Astrocyte (in vitro differentiated cells and primary cell): ENCODE data around the gene FGFR3. TPM values are rescaled to one million over a fixed set of nuclear protein-coding genes. Genes with fewer than 3 reads are reported as not detected.

Experiments
- DNase-seq: peaks from one replicate; pipeline ENCODE4 v3.0.0-alpha.2; 2010; ENCODE audit warnings: low read depth
- FAIRE-seq: peaks from 2 replicates; lab custom pipeline; 2011; peaks lifted over from hg19 to GRCh38; lab: Jason Lieb, UNC
- H2AFZ ChIP-seq: 2 replicates; pipeline ENCODE4 v1.6.0; 2012; ENCODE audit warnings: low read depth, low read length, inconsistent platforms
- H3K27ac ChIP-seq: 2 replicates; pipeline ENCODE4 v1.5.1; 2011; ENCODE audit warnings: low read depth, low read length, inconsistent platforms
- H3K27me3 ChIP-seq: 2 replicates; pipeline ENCODE4 v1.6.0; 2011; ENCODE audit warnings: low read length, inconsistent platforms; ENCODE audit not compliant: insufficient read depth
- H3K36me3 ChIP-seq: 2 replicates; pipeline ENCODE4 v1.5.1; 2011; ENCODE audit warnings: low read length, inconsistent platforms; ENCODE audit not compliant: insufficient read depth
- H3K4me1 ChIP-seq: 2 replicates; pipeline ENCODE4 v1.5.1; 2011; ENCODE audit warnings: low read length, inconsistent platforms; ENCODE audit not compliant: insufficient read depth
- H3K4me2 ChIP-seq: 2 replicates; pipeline ENCODE4 v1.6.0; 2012; ENCODE audit warnings: low read length, inconsistent platforms
- H3K4me3 ChIP-seq: 2 replicates; pipeline ENCODE4 v1.5.1; 2011; ENCODE audit warnings: low read depth, mild to moderate bottlenecking, low read length, inconsistent platforms; ENCODE audit not compliant: insufficient read depth
- H3K79me2 ChIP-seq: 2 replicates; pipeline ENCODE4 v1.6.0; 2012; ENCODE audit warnings: mild to moderate bottlenecking, low read length, inconsistent platforms; ENCODE audit not compliant: insufficient read depth
- H3K9ac ChIP-seq: 2 replicates; pipeline ENCODE4 v1.6.0; 2012; ENCODE audit warnings: mild to moderate bottlenecking, low read length, inconsistent platforms
- H3K9me3 ChIP-seq: 2 replicates; pipeline ENCODE4 v1.5.1; 2012; ENCODE audit warnings: low read depth, mild to moderate bottlenecking, low read length, inconsistent platforms; ENCODE audit not compliant: insufficient read depth
- H4K20me1 ChIP-seq: 2 replicates; pipeline ENCODE4 v1.6.0; 2012; ENCODE audit warnings: low read length, inconsistent platforms; ENCODE audit not compliant: insufficient read depth
- H3K27ac Mint-ChIP-seq: one replicate; pipeline ENCODE4 v1.8.0; 2021; ENCODE audit warnings: mild to moderate bottlenecking, mixed read lengths; ENCODE audit not compliant: unreplicated experiment
- H3K27me3 Mint-ChIP-seq: one replicate; pipeline ENCODE4 v1.8.0; 2021; ENCODE audit warnings: low read depth, mixed read lengths; ENCODE audit not compliant: unreplicated experiment
- H3K36me3 Mint-ChIP-seq: one replicate; pipeline ENCODE4 v1.8.0; 2021; ENCODE audit warnings: low read depth, mixed read lengths; ENCODE audit not compliant: unreplicated experiment
- H3K4me1 Mint-ChIP-seq: one replicate; pipeline ENCODE4 v1.8.0; 2021; ENCODE audit warnings: low read depth, mixed read lengths; ENCODE audit not compliant: unreplicated experiment
- H3K4me3 Mint-ChIP-seq: one replicate; pipeline ENCODE4 v1.8.0; 2021; ENCODE audit warnings: mild to moderate bottlenecking, moderate library complexity, mixed read lengths; ENCODE audit not compliant: unreplicated experiment
- H3K9me3 Mint-ChIP-seq: one replicate; pipeline ENCODE4 v1.8.0; 2021; ENCODE audit warnings: mild to moderate bottlenecking, mixed read lengths; ENCODE audit not compliant: unreplicated experiment
- EZH2 ChIP-seq: IDR thresholded peaks from 2 replicates; pipeline ENCODE4 v1.6.1; 2012; ENCODE audit warnings: mild to moderate bottlenecking, low read length, inconsistent platforms; ENCODE audit not compliant: insufficient read depth
- total RNA-seq: library from RNA; stranded (reverse); gene quantifications from 2 replicates; pipeline ENCODE4 v1.2.1, GENCODE V29; 2021
- TF ChIP-seq, protein P1 (sequence below): IDR thresholded peaks from 2 replicates; pipeline ENCODE4 v1.5.1; 2011; ENCODE audit warnings: low read depth, mild to moderate bottlenecking, inconsistent platforms, low read length, moderate library complexity; ENCODE audit not compliant: insufficient read depth

The FGFR3 gene
- total RNA-seq, 1 donor from 2014 or later = 3.9 TPM

DNA sequence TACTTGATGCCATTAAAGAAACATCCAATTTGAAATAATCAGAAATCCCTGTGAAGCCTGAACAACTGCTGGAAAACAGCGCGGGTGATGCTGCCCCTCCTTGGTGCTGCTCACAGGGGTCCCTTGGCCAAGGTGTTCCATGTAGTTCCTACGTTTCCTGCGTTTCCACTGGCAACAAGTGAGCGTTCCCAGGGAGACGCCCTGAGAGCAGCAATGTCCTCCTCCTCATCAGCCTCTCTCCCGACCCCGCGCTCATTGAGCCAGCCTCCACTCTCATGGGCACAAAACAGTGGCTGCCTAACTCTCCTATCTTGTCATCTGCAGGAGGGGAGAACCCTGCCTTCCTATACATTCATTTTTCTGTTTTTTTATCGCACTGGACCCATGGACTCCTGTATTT lies 44.0 kb downstream of the FGFR3 start:
- no peaks in the 10 kb centered on the region for H3K27me3 ChIP-seq
- no peak overlapping the region for H3K27ac Mint-ChIP-seq
- H3K36me3 ChIP-seq = peaks cover 35% of the 10 kb centered on the region

DNA sequence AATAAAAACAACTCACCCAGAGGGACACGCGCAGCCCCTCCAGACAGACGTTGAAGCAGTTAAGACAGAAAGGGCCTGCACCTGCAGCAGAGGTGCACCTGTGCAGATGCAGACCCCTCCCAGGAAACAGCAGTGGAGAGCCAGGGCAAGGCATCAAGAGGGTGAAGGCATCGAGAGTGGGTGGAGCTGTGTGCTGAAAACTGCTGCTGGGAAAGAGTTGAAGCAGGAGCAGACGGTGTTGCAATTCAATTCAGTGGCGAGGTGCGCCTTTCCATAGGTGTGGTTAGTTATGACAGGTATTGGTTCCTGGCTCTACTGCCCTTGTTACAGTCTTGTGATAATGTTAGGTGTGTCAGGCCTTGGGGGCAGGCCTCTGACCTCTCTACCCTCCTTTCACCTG lies 46.2 kb downstream of the FGFR3 start:
- no peak for FAIRE-seq

More for the DNA sequence above, 44.0 kb downstream of the FGFR3 start:
- H3K27ac ChIP-seq = no peak overlapping the region
- H3K4me1 Mint-ChIP-seq = peaks cover 8% of the 10 kb centered on the region
- peaks cover 2% of the 10 kb centered on the region for H3K4me1 ChIP-seq
- H3K4me3 ChIP-seq = no peak overlapping the region
- peaks cover 47% of the 10 kb centered on the region for H4K20me1 ChIP-seq
- H3K27me3 Mint-ChIP-seq = no peaks in the 10 kb centered on the region
- peaks cover 22% of the 10 kb centered on the region for H3K79me2 ChIP-seq
- DNase-seq = no peak
- no peaks in the 10 kb centered on the region for H3K9me3 ChIP-seq
- H3K9ac ChIP-seq = no peak overlapping the region
- H3K9me3 Mint-ChIP-seq = no peaks in the 10 kb centered on the region
- H3K4me3 Mint-ChIP-seq = no peak overlapping the region
- no peak for FAIRE-seq
- no peak for TF ChIP-seq EZH2
- TF ChIP-seq, protein P1, sequence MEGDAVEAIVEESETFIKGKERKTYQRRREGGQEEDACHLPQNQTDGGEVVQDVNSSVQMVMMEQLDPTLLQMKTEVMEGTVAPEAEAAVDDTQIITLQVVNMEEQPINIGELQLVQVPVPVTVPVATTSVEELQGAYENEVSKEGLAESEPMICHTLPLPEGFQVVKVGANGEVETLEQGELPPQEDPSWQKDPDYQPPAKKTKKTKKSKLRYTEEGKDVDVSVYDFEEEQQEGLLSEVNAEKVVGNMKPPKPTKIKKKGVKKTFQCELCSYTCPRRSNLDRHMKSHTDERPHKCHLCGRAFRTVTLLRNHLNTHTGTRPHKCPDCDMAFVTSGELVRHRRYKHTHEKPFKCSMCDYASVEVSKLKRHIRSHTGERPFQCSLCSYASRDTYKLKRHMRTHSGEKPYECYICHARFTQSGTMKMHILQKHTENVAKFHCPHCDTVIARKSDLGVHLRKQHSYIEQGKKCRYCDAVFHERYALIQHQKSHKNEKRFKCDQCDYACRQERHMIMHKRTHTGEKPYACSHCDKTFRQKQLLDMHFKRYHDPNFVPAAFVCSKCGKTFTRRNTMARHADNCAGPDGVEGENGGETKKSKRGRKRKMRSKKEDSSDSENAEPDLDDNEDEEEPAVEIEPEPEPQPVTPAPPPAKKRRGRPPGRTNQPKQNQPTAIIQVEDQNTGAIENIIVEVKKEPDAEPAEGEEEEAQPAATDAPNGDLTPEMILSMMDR = no peak
- peaks cover 21% of the 10 kb centered on the region for H3K36me3 Mint-ChIP-seq
- H2AFZ ChIP-seq = no peak overlapping the region
- no peak overlapping the region for H3K4me2 ChIP-seq

More for the DNA sequence above, 46.2 kb downstream of the FGFR3 start:
- TF ChIP-seq EZH2 = no peak
- TF ChIP-seq, protein P1 = no peak
- Mint-ChIP-seq H3K27ac (peak overlapping the region; percentile 12), H3K4me3 (peak overlapping the region; percentile 23), H3K9me3 (no peaks in the 10 kb centered on the region), H3K4me1 (peaks cover 13% of the 10 kb centered on the region), H3K36me3 (peaks cover 17% of the 10 kb centered on the region), H3K27me3 (no peaks in the 10 kb centered on the region)
- Histone ChIP-seq H3K4me3 (no peak overlapping the region), H3K4me1 (peaks cover 20% of the 10 kb centered on the region), H3K36me3 (peaks cover 25% of the 10 kb centered on the region), H3K9ac (no peak overlapping the region), H3K79me2 (peaks cover 39% of the 10 kb centered on the region), H2AFZ (no peak overlapping the region), H4K20me1 (peaks cover 64% of the 10 kb centered on the region), H3K27ac (no peak overlapping the region), H3K4me2 (no peak overlapping the region), H3K27me3 (no peaks in the 10 kb centered on the region), H3K9me3 (no peaks in the 10 kb centered on the region)
- DNase-seq = no peak
